ENCODE measurements around the gene EXOC6B.

DNA sequence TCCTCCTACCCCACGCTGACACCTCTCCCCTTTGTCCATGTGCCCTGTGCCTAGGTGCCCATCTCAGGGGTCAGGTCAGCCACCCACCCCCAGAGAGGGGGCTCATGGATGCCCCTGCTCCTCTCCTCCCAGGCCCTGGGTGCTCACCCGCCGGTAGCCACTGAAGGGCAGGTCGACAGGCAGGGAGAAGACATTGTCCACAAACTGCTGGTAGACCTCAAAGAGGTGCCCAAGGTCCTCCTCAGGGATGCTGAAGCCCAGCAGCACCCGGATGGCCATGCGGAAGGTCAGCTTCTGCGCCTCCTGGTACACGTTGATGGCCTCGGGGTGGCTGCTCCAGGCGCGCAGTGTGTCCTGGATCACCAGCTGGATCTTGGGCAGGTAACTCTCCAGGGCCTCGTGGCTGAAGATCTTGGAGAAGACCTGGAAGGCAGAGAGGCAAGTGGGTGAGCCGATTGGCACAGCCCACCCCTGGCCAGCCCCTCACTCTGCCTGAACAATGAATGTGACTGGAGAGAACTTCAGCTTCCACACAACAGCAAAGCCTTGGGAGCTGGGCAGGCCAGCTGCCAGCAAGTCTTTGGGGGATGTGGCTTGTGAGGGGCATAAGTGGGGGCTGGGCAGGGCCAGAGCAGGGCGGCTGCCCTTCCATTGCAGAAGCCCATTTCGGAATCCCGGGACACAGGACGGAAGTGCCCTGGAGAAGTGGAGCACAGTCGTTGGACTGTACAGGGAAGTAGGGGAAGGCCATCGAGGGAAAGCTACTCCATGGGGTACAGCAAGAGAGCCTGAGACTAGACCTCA is 690.6 kb downstream of the EXOC6B start:
- TF ChIP-seq EZH2 (IDR thresholded peaks at IDR 0.05; ENCODE audit: insufficient read depth, poor library complexity, severe bottlenecking) (no peak), EZH2phosphoT487 (IDR thresholded peaks at IDR 0.05; ENCODE audit: insufficient read depth, low read depth) (no peak)
